ENCODE results near the gene B3GNT7. TPM values are rescaled to one million over a fixed set of nuclear protein-coding genes. Genes with fewer than 3 reads are reported as not detected.

Gene B3GNT7
- total and polyA plus RNA-seq, 2 of the 4 experiments (the other 2 are of a cell fraction), result under 0.01 to 0.03 TPM

DNA sequence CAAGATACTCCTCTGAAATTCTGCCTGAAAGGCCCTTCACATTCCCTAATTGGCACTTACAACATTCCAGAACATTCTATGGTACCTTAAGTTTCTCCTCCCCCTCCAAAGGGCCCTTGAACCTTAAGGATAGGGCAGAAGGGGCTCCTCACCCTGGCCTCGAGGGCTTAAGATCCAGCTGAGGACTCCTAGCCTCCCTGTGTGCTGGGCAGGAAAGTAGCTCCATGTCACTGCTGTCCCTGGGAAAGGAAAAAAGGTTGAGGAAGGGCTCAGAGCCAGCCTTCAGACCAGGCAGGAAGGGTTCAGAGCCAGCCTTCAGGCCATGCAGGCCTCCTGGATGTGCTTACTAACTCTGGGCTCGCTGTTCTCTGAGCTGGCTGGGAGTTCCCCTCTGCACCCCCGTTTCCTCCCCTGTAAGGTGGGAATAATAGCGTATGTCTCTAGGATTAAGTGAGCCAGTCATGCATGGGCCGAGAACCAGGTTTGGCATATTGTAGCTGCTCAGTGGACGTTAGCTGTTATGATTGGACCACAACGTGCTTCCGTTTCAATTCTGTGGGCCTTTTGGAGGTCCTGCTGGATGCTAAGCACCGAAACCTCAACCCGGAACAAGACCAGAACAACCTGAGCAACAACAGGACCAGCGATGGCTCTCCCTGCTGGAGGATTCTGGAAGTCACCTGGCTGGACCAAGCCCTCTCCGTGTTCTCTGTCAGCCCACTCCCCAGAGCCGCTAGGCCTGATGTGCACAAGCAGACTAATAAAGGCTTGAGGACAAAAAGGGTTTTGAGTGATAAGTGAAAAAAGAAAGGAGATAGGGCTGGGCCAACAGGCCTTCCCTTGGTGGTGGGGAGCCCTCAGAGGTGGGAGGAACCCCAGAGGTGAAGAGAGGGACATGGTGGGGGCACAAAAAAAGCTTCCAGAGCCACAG is 1.0 kb upstream of the B3GNT7 start:
- in situ Hi-C loops (cut with MboI; ENCODE audit: low sequenced_read_pairs), result no loop called here
- dilution Hi-C loops (cut with HindIII; ENCODE audit: low sequenced_read_pairs, unreplicated experiment), result no loop called here
- CTCF ChIA-PET, result no interaction called here

More for the DNA sequence above, 1.0 kb upstream of the B3GNT7 start:
- H4K20me1 ChIP-seq (ENCODE audit: insufficient read depth, low read length), result no peaks in the 10 kb centered on the region; the same call in 1 of the 2 replicates
- no peak overlapping the region for H3K56ac ChIP-seq (ENCODE audit: extremely low read depth, insufficient read depth, low read length)
- intact Hi-C loops (cut with micrococcal nuclease), result no loop called here
- no peak overlapping the region for H2BK5ac ChIP-seq (ENCODE audit: low read depth, low read length, poor library complexity, severe bottlenecking)
- DNase-seq (no peak), ATAC-seq (ENCODE audit: low read depth) (no peak)
- no peaks in the 10 kb centered on the region for H3K36me3 ChIP-seq (ENCODE audit: control insufficient read depth, insufficient read depth, low read length)
- no peaks in the 10 kb centered on the region; the same call in 1 of the 2 replicates for H3K9me1 ChIP-seq (ENCODE audit: insufficient read depth, low read length)
- POLR2A ChIA-PET (ENCODE audit: unreplicated experiment), result no interaction called here
- H3K27ac ChIP-seq (ENCODE audit: insufficient read depth, low read length), result no peak overlapping the region
- no peaks in the 10 kb centered on the region for H3K79me1 ChIP-seq (ENCODE audit: low read depth in 1 of 2, low read length in 2 of 2)
- H3K4me2 ChIP-seq (ENCODE audit: low read depth, low read length), result no peak overlapping the region
- H2AK5ac ChIP-seq (ENCODE audit: low read depth, low read length), result no peak overlapping the region
- H3K9ac ChIP-seq (ENCODE audit: low read depth, low read length), result no peak overlapping the region
- WGBS, 2 experiments (ENCODE audit: extremely low coverage in 2 of 2, insufficient read length in 1 of 2), result 100% methylated on average over 2 of the region's 13 CpGs; no CpG with 5 or more reads in 1 of the 2 experiments
- no peak overlapping the region for H2AFZ ChIP-seq (replicated peaks; ENCODE audit: low read length, poor library complexity)
- H4K91ac ChIP-seq (ENCODE audit: insufficient read depth, low read depth, low read length), result no peak overlapping the region
- TF ChIP-seq SMC3 (IDR thresholded peaks at IDR 0.05; ENCODE audit: low read depth, low read length), result no peak
- TF ChIP-seq ELK1 (IDR thresholded peaks at IDR 0.05; ENCODE audit: borderline replicate concordance, low read depth, low read length), result no peak
- TF ChIP-seq RAD21 (IDR thresholded peaks at IDR 0.05; ENCODE audit: low read length), result no peak
- TF ChIP-seq NFE2L2 (IDR thresholded peaks at IDR 0.05; ENCODE audit: low read depth, low read length), result no peak
- no peak for TF ChIP-seq RFX5 (IDR thresholded peaks at IDR 0.05; ENCODE audit: low read depth, low read length)
- no peak for TF ChIP-seq CHD1 (IDR thresholded peaks at IDR 0.05; ENCODE audit: low read depth, low read length)
- H2BK20ac ChIP-seq (ENCODE audit: low read depth, low read length), result no peak overlapping the region
- no peak overlapping the region for H3K4me3 ChIP-seq (ENCODE audit: insufficient read depth, low read depth, low read length)
- H4K5ac ChIP-seq (ENCODE audit: low read depth, low read length), result no peak overlapping the region
- H3K9me3 ChIP-seq (ENCODE audit: control insufficient read depth, insufficient read depth, low read length), result no peaks in the 10 kb centered on the region; the same call in 1 of the 2 replicates
- no peak overlapping the region for H3K23ac ChIP-seq (ENCODE audit: low read depth, low read length)
- H2AK9ac ChIP-seq (replicated peaks; ENCODE audit: low read depth, low read length, poor library complexity), result no peak overlapping the region
- H3K4ac ChIP-seq (ENCODE audit: low read depth, low read length), result no peak overlapping the region
- no peak overlapping the region for H2BK15ac ChIP-seq (ENCODE audit: low read depth, low read length)
- H3K18ac ChIP-seq (ENCODE audit: low read depth, low read length), result no peak overlapping the region
- no peak overlapping the region for H4K8ac ChIP-seq (ENCODE audit: low read depth in 2 of 2, low read length in 2 of 2)
- no peaks in the 10 kb centered on the region for H3K4me1 ChIP-seq (ENCODE audit: control insufficient read depth, insufficient read depth, low read length)
- no peak overlapping the region for H3K14ac ChIP-seq (replicated peaks; ENCODE audit: low read depth, low read length)
- BruUV-seq (replicated peaks), result no TSS peak
- H3K27me3 ChIP-seq (ENCODE audit: control insufficient read depth, insufficient read depth, low read length), result peaks cover 32% of the 10 kb centered on the region
- H2BK120ac ChIP-seq (ENCODE audit: low read depth, low read length), result no peak overlapping the region

Measured in IMR-90 (cell line).